ENCODE results near the gene FHL1.
"Not testable (repeated sequence)": the region's sequence is repeated elsewhere in the genome, so short reads cannot be mapped to it uniquely, and the experiment has no call there.

The FHL1 gene

DNA sequence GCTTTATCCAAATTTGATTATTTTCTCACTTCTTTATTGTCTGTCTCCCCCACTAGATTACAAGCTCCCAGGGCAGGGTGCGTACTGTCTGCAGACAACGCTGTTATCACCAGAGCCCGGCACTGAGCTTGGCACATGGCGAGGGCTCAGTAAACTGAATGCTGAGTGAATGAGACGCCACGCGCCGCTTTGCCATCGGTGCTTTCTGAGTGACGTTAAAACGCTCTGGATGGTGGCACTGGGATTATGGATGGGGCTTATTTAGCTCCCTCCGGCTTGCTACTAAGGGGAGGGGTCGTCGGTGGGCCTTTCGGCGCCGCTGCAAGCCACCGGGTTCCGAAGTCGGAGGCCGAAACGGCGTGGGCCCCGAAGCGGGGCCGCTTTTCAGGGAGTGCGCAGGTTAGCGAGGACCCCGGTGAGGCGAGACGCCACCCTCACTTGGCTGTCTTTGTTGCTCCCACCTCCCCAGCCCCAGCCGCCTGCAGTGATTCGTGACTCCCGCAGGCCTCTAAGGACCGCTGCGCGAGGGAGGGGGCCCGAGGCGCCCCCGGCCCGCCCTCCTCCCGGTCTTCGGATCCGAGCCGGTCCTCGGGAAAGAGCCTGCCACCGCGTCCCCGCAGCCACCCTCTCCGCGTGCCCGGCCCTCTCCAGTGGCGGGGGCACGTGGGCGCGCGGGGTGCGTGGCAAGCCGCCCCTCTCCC lies 569 bp upstream of the FHL1 start:
- no peak for DNase-seq (ENCODE audit: low read depth in 3 of 3)

DNA sequence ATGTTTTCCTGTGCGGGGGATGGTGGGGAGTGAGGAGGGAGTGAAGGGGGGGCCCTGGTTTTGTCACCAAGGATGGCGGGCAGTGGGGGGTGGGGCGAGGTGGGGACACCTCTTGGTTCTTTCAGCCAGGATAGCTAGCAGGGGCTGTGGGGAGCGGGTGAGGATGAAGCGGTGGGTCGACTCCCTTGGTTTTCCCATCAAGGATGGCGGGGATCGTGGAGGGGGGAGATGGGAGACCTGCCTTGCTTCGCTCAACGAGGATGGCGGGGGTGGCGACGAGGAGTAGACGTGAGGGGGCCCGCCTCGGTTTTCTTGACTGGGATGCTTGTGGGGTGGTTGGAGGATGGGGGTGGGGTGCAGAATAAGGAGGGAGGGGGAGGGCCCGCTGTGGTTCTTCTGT lies 643 bp downstream of the FHL1 start:
- DNase-seq (ENCODE audit: low read depth in 3 of 3), result no peak

DNA sequence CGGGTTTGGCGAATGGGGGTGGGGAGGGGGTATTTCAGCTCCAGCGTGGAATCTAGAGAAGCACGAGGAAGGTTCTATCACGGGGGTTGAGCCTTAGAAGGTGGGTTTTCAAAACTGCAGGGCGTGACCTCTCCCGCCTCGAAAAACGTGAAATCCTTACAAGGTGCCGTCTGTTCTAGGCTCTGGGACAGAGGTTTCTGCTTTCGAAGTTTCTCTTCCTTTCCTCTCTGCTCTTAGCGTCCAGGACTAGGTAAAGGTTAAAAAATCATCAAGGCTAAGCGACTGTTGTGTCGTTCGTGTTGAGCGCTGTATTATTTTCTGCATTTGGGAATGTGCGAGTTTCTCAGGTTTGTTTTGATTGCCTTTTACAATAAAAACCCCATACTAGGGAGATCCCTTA lies 1.1 kb downstream of the FHL1 start:
- DNase-seq (ENCODE audit: low read depth in 3 of 3), result no peak

DNA sequence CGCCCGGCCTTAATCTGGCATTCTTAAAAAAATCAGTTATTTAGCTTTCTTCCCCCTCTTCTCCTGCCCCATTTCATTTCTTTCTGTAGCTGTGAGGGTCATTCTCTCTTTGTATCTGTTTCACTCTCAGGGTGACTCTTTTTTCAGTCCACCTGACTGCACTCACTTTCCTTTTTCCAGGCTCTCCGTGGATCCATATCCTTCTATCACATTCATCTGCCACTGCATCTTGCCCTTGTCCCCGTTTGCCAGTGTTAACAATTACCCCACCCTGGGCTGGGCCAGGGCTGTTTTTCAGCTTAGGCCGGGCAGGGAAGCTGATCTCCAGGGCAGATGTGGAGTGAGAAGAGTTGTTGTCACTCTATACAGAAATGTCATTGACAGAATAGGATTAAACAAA lies 7.7 kb downstream of the FHL1 start:
- no peak for DNase-seq (ENCODE audit: low read depth in 3 of 3)

- no peak for DNase-seq (ENCODE audit: low read depth in 3 of 3)
Observed at GRCh38 chrX:136156560-136157117, 9.3 kb downstream of the FHL1 start.

- no peak for DNase-seq (ENCODE audit: low read depth in 3 of 3)
Observed at GRCh38 chrX:136157187-136157586, 9.9 kb downstream of the FHL1 start.

GRCh38 chrX:136158685-136159084 lies 11.4 kb downstream of the FHL1 start:
- no peak for DNase-seq (ENCODE audit: low read depth in 3 of 3)

GRCh38 chrX:136159611-136160025 lies 12.3 kb downstream of the FHL1 start:
- DNase-seq (ENCODE audit: low read depth in 3 of 3), result no peak

- peak in 1 of 3 donors; percentile 50 for DNase-seq (ENCODE audit: low read depth in 3 of 3)
Observed at GRCh38 chrX:136162827-136163570, 15.7 kb downstream of the FHL1 start.

DNA sequence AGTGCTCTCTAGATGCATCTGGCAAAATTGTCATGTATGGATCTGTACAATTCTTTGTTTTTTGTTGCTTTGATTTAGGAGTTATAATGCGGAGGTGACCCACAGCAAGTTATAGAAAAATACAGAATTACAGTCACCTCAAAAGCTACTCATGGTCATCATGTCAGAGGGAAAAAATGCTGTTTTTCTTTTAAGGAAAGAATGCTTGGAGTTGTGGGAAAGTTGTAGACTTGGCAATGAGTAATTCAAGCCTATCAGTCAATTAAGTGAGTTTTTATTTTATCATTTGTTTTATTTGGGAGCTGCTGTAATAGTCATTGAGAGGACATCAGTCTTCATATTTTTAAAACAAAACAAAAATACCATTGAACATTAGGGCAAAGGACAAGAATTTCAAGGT lies 16.4 kb downstream of the FHL1 start:
- no peak for DNase-seq (ENCODE audit: low read depth in 3 of 3)

DNA sequence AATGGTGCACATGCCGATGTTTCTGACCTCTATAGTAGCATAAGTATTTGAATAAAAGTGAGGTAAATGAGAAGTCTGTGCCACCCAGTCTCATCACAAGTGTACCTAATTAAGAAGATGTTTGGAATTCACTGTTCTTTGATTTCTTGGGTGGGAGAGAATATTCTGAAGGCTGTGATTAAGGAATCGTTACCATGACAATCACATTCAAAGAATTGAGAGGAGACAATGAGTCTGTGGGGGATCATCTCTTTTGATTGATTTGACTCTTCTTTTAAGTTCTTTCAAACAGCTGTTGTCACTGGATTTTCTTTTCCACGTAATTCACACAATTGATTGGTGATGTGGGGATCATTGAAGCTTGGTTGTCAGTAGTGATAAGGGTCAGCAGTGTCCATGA lies 18.1 kb downstream of the FHL1 start:
- no peak for DNase-seq (ENCODE audit: low read depth in 3 of 3)

DNA sequence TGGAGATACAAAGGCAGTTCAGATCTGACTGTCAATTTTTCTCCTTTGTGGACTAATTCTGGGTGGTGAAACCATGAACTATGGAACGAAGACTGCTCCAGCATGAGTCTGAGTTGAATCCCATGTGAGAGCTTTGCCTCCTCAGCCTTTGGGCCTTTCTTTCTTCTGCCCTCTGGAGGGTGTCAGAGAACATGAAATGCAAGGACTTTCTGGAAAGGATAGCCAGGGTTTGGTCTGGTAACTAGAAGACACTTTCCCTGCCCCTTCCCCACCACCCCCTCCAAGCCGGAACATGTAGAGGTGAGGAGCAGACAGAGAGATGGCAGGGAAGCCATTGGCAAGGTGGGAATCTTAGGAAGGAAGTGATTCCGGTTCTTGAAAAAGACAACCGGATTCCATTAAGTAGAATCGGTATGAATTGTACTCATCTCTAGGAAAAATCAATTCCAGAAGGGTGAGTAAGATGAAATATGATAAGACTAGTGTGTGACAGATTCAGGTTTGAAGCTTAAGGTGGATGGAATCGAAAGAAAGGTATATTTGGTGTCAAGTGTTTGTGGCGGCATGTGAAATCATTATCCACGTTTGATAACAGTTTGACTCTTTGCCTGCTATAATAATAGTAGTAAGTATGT lies 19.0 kb downstream of the FHL1 start:
- no peak for DNase-seq (ENCODE audit: low read depth in 3 of 3)

GRCh38 chrX:136167989-136168388 lies 20.7 kb downstream of the FHL1 start:
- not testable (repeated sequence) for DNase-seq (ENCODE audit: low read depth in 3 of 3)

DNA sequence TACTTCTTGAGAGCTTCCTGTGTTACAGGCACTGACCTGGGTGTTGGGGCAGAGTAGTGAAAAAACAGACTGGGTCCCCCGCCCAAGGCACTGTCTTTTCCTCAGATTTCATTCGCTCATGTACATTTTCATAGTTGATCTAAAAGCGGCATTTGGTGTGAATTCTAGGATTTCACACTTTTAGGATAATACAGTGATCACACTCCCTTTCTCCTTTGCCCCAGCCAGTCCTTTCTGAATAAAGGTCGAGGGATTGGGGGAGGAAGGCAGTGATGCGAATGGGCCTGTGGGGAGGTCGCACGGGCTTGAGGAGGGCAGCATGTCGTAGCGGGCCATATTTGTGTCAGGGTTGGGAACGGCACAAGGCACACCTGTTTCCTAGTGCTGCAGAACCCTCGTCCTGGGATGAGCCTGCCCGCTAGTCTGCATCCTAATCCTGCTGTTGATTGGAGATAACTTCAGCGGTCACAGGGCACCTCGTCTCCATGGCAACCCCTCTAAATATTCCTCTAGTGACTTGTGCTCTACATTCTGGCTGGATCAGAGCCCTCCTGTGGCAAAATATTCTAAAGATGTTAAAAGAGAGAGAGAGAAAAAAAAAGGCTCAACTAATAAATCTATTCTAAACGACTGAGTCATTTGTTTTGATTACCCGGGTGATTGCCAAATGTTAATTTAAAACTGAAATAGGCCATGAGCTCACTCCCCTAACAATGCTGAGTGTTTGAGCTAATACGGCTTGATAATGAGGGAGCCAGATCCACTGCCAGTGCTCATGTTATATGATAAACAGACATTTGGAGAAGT lies 21.8 kb downstream of the FHL1 start:
- DNase-seq (ENCODE audit: low read depth in 3 of 3), result no peak

DNA sequence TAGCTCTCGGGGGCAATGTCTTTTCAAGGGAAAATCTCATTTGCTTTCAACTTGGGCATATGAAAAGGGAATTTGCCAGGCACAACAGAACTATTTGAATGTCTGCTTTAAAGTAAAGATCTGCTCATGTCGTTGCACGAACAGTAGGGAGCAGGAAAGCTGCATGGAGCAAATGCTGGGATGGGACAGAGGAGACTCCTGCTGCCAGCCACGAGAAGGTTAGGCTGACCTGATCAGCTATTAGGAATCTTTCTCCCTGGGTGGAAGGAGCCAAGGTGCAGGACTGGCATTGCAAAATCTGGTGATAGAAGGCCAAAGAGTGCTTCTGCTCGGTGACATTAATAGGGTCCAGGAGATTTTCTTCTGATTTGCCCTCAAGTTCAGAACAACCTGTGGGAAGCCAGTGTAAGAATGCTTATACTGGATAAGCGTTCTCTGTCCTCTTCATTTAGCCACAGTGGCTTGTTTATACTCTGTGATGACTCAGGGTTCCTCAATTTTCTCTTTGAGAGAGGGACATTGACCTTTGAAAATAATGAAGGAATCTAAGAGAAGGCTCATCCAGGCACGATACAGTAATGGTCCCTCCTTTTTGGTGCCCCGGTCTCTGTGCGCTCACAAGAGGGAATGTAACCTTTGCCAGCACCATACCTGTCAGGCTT lies 22.9 kb downstream of the FHL1 start:
- no peak for DNase-seq (ENCODE audit: low read depth in 3 of 3)

GRCh38 chrX:136171420-136171819 lies 24.1 kb downstream of the FHL1 start:
- DNase-seq (ENCODE audit: low read depth in 3 of 3), result no peak

DNA sequence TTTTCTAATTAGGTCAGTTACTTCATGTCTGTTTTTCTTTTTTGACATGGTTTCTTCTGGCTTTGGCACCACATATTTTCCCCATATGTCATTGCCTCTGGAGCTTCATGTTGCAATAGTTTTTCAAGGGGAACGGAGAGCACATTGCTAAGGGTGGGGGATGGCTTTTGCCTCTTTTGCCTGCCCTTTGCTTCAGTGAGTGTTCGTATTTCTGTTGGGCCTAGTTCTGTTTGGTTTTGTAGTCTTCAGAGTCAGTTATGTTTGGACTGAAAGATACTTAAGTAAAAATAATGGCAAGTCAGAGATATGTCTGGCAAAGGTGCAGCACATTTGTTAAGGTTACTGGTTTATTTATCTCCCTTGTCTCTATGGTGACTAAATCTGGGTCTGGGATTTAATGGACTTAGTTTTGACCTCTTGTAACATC lies 29.1 kb downstream of the FHL1 start:
- DNase-seq (ENCODE audit: low read depth in 3 of 3), result no peak

GRCh38 chrX:136179133-136179532 lies 31.8 kb downstream of the FHL1 start:
- DNase-seq (ENCODE audit: low read depth in 3 of 3), result no peak

DNA sequence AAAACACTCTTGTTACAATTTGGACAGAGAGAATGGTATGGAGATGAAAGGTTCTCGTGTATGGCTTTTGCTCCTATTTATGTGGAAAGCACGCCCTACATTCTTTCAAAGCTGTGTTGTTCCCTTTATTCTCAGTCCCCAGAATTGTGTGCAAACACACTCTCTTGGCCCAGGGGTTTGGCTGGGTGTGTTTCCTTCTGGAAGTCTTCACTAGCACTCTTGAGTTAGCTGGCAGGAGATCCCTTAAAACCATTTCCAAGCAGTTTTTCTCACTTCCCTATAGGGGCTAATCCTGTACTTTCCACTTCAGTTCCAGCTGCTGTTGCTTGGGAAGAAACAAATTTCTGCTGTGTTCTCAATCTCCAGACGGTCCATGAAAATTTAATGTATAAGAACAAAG lies 35.1 kb downstream of the FHL1 start:
- no peak for DNase-seq (ENCODE audit: low read depth in 3 of 3)

DNA sequence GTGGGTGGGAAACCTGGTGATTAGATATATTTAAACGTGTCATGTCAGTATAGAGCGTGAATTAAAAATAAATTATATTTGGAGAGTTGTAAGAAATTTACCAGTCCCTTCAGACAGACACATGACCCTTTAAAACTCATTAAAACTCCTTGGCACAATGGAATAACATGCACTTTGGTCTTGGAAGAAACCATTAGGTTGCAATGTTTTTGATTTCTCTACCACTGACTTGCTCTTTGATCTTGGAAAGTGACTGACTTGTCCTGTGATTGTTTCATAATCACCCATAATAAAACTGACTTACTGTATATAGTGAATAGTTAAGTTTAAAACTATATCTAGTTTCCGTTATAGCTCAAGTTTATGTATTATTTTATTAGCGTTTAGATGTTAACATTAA lies 35.8 kb downstream of the FHL1 start:
- no peak for DNase-seq (ENCODE audit: low read depth in 3 of 3)

DNA sequence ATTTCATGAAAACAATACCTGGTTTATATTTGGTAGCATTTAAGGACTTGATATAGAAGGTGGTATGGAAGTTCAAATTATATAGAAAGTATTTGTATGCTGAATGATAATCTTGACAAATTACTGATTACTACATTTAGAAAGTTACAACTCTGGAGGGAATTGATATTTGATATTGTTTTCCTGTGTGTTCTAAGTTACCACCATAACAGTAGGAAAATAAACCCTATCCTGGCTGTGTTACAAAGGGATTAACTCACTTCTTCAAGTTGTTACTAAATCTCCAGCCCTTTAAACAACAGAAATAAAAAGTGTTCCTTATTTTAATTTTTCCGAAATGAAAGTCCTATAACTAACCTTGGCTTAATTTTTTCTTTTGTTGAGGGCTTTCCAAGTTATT lies 36.6 kb downstream of the FHL1 start:
- DNase-seq (ENCODE audit: low read depth in 3 of 3), result no peak
